K562 (cell line): ENCODE data around the gene CEP250. TPM values are rescaled to one million over a fixed set of nuclear protein-coding genes. Genes with fewer than 3 reads are reported as not detected.

Experiments used
- ATAC-seq: fragments of 200-7000 bp; cut with Tn5 transposase; 3 replicates; pipeline ENCODE4 v1.9.1; 2020; ENCODE audit warnings: moderate library complexity
- BruUV-seq: library from RNA; stranded (reverse); fragments of 400-500 nt; replicated peaks from 2 replicates; lab custom pipeline; 2021; lab: Mats Ljungman, UMichigan
- CTCF ChIA-PET: fragments of 300-600 bp; formaldehyde crosslinking; extraction: SDS; loops from one replicate; lab custom pipeline; 2021; ENCODE audit warnings: low intra/inter-chr PET ratio; lab: Yijun Ruan, JAX
- POLR2A ChIA-PET: fragments of 300-600, 350-650 bp; sonication (Branson Sonifier 250); formaldehyde crosslinking; extraction: SDS; loops from one replicate; lab custom pipeline; 2021; ENCODE audit warnings: antibody characterized with exemption, inconsistent platforms; lab: Yijun Ruan, JAX
- DNase-seq, 4 experiments: peaks; one replicate each; pipeline versions ENCODE4 v3.0.0 to v3.0.0-alpha.2; 2011 to 2018; ENCODE audit warnings: low spot score in 3 of 4, mixed read lengths in 3 of 4; ENCODE audit errors: extremely low read depth in 1 of 4
- FAIRE-seq: peaks from 2 replicates; lab custom pipeline; 2011; peaks lifted over from hg19 to GRCh38; lab: Jason Lieb, UNC
- H2AFZ ChIP-seq: 2 replicates; pipeline ENCODE4 v1.6.0; 2011; ENCODE audit warnings: low read depth, low read length, control low read depth, inconsistent platforms
- H3K27ac ChIP-seq: fragments of 200-600 bp; 3 replicates; pipeline ENCODE4 v1.8.0; 2011; ENCODE audit warnings: low read depth, mild to moderate bottlenecking, control low read depth, inconsistent platforms, low read length, moderate library complexity, mixed read lengths; ENCODE audit errors: extremely low read depth
- H3K27me3 ChIP-seq, 2 experiments: fragments of 300-600 bp in 1 of 2; 2 replicates in 1 of 2; 3 replicates in 1 of 2; pipeline versions ENCODE4 v1.6.0 to v1.8.0; 2011; ENCODE audit warnings: inconsistent platforms in 2 of 2, low read length in 2 of 2, mild to moderate bottlenecking in 1 of 2, mixed read lengths in 1 of 2, moderate library complexity in 1 of 2; ENCODE audit not compliant: control insufficient read depth in 2 of 2, insufficient read depth in 2 of 2
- H3K36me3 ChIP-seq: fragments of 300-600 bp; 3 replicates; pipeline ENCODE4 v1.8.0; 2011; ENCODE audit warnings: mild to moderate bottlenecking, low read length, inconsistent platforms; ENCODE audit not compliant: control insufficient read depth, insufficient read depth
- H3K4me1 ChIP-seq, 2 experiments: fragments of 200-600 bp in 1 of 2; replicated peaks in 1 of 2; 2 replicates in 1 of 2; 3 replicates in 1 of 2; pipeline versions ENCODE4 v1.5.1 to v1.8.0; 2011; ENCODE audit warnings: inconsistent platforms in 2 of 2, low read length in 2 of 2, mild to moderate bottlenecking in 1 of 2, mixed read lengths in 1 of 2, moderate library complexity in 1 of 2; ENCODE audit not compliant: control insufficient read depth in 2 of 2, insufficient read depth in 2 of 2
- H3K4me2 ChIP-seq: 2 replicates; pipeline ENCODE4 v1.6.1; 2011; ENCODE audit warnings: low read length, control low read depth, inconsistent platforms, mixed read lengths; ENCODE audit not compliant: insufficient read depth
- H3K4me3 ChIP-seq: fragments of 200-600 bp; sonication (generic), shearing (Covaris generic); 2 replicates; pipeline ENCODE4 v1.5.1; 2016; ENCODE audit warnings: control low read depth, inconsistent platforms
- H3K79me2 ChIP-seq: fragments of 200-600 bp; 3 replicates; pipeline ENCODE4 v1.8.0; 2011; ENCODE audit warnings: low read length, inconsistent platforms; ENCODE audit not compliant: control insufficient read depth, insufficient read depth
- H3K9ac ChIP-seq, 2 experiments: 2 replicates each; pipeline versions ENCODE4 v1.6.0 to v1.6.1; 2011; ENCODE audit warnings: low read depth in 2 of 2, low read length in 2 of 2, control low read depth in 1 of 2, inconsistent platforms in 1 of 2, mild to moderate bottlenecking in 1 of 2, mixed read lengths in 1 of 2; ENCODE audit not compliant: insufficient read depth in 1 of 2
- H3K9me1 ChIP-seq: one replicate; pipeline ENCODE4 v1.6.0; 2011; ENCODE audit warnings: inconsistent platforms, mild to moderate bottlenecking, low read length, moderate library complexity; ENCODE audit not compliant: control insufficient read depth, insufficient read depth
- H3K9me3 ChIP-seq: replicated peaks from 2 replicates; pipeline ENCODE4 v1.5.1; 2011; ENCODE audit warnings: low read depth, low read length, inconsistent platforms; ENCODE audit not compliant: control insufficient read depth, insufficient read depth
- H4K20me1 ChIP-seq: replicated peaks from 2 replicates; pipeline ENCODE4 v1.6.1; 2011; ENCODE audit warnings: low read length, inconsistent platforms, mixed read lengths; ENCODE audit not compliant: control insufficient read depth, insufficient read depth
- ARID1B ChIP-seq: fragments of 450-650 bp; IDR thresholded peaks from 2 replicates; pipeline ENCODE4 v1.6.1; 2016; ENCODE audit warnings: antibody characterized with exemption, mild to moderate bottlenecking, inconsistent platforms
- BHLHE40 ChIP-seq: IDR thresholded peaks from 2 replicates; pipeline ENCODE4 v1.6.1; 2011; ENCODE audit warnings: low read length, improper control_type of control experiment
- CBFA2T3 ChIP-seq: fragments of 450-650 bp; IDR thresholded peaks from 2 replicates; pipeline ENCODE4 v1.6.1; 2017
- CTBP1 ChIP-seq: fragments of 450-650 bp; IDR thresholded peaks from 2 replicates; pipeline ENCODE4 v1.6.1; 2016; ENCODE audit warnings: borderline replicate concordance
- CXXC5 ChIP-seq: fragments of 250-450 bp; sonication (Bioruptor Pico); IDR thresholded peaks from 2 replicates; pipeline ENCODE4 v1.8.0; 2022; ENCODE audit warnings: inconsistent platforms, mild to moderate bottlenecking, moderate library complexity
- DPF2 ChIP-seq: fragments of 450-650 bp; IDR thresholded peaks from 2 replicates; pipeline ENCODE4 v1.6.1; 2016
- EP300 ChIP-seq: IDR thresholded peaks from 2 replicates; pipeline ENCODE4 v1.6.1; 2012; ENCODE audit warnings: low read length, improper control_type of control experiment
- ESRRA ChIP-seq: fragments of 450-650 bp; IDR thresholded peaks from 2 replicates; pipeline ENCODE4 v1.6.1; 2014; ENCODE audit warnings: low read depth, mild to moderate bottlenecking, moderate library complexity, borderline replicate concordance
- FOXM1 ChIP-seq, 2 experiments: fragments of 450-650 bp in 1 of 2; sonication (generic) in 1 of 2; formaldehyde crosslinking in 1 of 2; IDR thresholded peaks; 2 replicates each; pipeline versions ENCODE4 v1.6.1 to v1.9.0; 2017 to 2022; ENCODE audit warnings: low read depth in 2 of 2, mild to moderate bottlenecking in 2 of 2, missing genetic modification reagents in 1 of 2, moderate library complexity in 1 of 2
- GABPB1 ChIP-seq: sonication (generic); formaldehyde crosslinking; IDR thresholded peaks from 2 replicates; pipeline ENCODE4 v1.8.0; 2022; ENCODE audit warnings: mild to moderate bottlenecking, missing genetic modification reagents
- HDAC2 ChIP-seq: fragments of 450-650 bp; IDR thresholded peaks from 2 replicates; pipeline ENCODE4 v1.6.1; 2016; ENCODE audit warnings: mild to moderate bottlenecking
- HIVEP1 ChIP-seq: fragments of 250-450 bp; sonication (Bioruptor Pico); IDR thresholded peaks from 2 replicates; pipeline ENCODE4 v1.4.0; 2020; ENCODE audit warnings: mild to moderate bottlenecking
- MAZ ChIP-seq, 2 experiments: fragments of 450-650 bp in 1 of 2; sonication (generic) in 1 of 2; formaldehyde crosslinking; IDR thresholded peaks in 1 of 2; conservative IDR thresholded peaks in 1 of 2; 2 replicates each; pipeline versions ENCODE4 v1.4.0 to v1.5.0; 2020; ENCODE audit warnings: mild to moderate bottlenecking in 1 of 2, missing genetic modification reagents in 1 of 2
- MYC ChIP-seq, 2 experiments: fragments of 250-450 bp in 1 of 2; sonication (Bioruptor Pico) in 1 of 2; IDR thresholded peaks; 2 replicates each; pipeline versions ENCODE4 v1.5.1 to v1.6.1; 2012 to 2021; ENCODE audit warnings: low read depth in 2 of 2, borderline replicate concordance in 1 of 2, improper control_type of control experiment in 1 of 2, low read length in 1 of 2, mild to moderate bottlenecking in 1 of 2, moderate library complexity in 1 of 2
- NCOA2 ChIP-seq, 2 experiments: fragments of 450-650 bp; IDR thresholded peaks; 2 replicates each; pipeline ENCODE4 v1.6.1; 2018; ENCODE audit warnings: mild to moderate bottlenecking in 2 of 2, moderate library complexity in 1 of 2; ENCODE audit not compliant: partially characterized antibody in 2 of 2
- NFE2 ChIP-seq: IDR thresholded peaks from 2 replicates; pipeline ENCODE4 v1.6.1; 2014; ENCODE audit warnings: antibody characterized with exemption, low read depth
- RCOR1 ChIP-seq, 2 experiments: IDR thresholded peaks; 2 replicates each; pipeline ENCODE4 v1.6.1; 2012; ENCODE audit warnings: low read depth in 2 of 2, low read length in 2 of 2, borderline replicate concordance in 1 of 2, improper control_type of control experiment in 1 of 2
- SETDB1 ChIP-seq: IDR thresholded peaks from one replicate; pipeline ENCODE4 v1.6.1; 2012; ENCODE audit warnings: low read length, control low read depth, inconsistent platforms
- SMAD3 ChIP-seq: fragments of 450-650 bp; formaldehyde crosslinking; conservative IDR thresholded peaks from 2 replicates; pipeline ENCODE4 v1.4.0; 2020; ENCODE audit warnings: mild to moderate bottlenecking
- SP1 ChIP-seq: sonication (generic); formaldehyde crosslinking; IDR thresholded peaks from 2 replicates; pipeline ENCODE4 v1.8.1; 2022; ENCODE audit warnings: mild to moderate bottlenecking, missing genetic modification reagents
- TCF3 ChIP-seq: sonication (generic); formaldehyde crosslinking; IDR thresholded peaks from 2 replicates; pipeline ENCODE4 v1.4.0; 2020; ENCODE audit warnings: mild to moderate bottlenecking, missing genetic modification reagents
- TCFL5 ChIP-seq: fragments of 250-450 bp; sonication (Bioruptor Pico); conservative IDR thresholded peaks from 2 replicates; pipeline ENCODE4 v1.6.1; 2021; ENCODE audit warnings: mild to moderate bottlenecking, moderate library complexity, matching md5 sums
- TRIM24 ChIP-seq, 2 experiments: fragments of 450-650 bp; IDR thresholded peaks; 2 replicates each; pipeline ENCODE4 v1.6.1; 2016
- ZBTB7A ChIP-seq: IDR thresholded peaks from 2 replicates; pipeline ENCODE4 v1.6.1; 2011; ENCODE audit warnings: low read depth, mild to moderate bottlenecking, low read length, moderate library complexity, borderline replicate concordance; ENCODE audit not compliant: control insufficient read depth
- ZEB2 ChIP-seq: fragments of 450-650 bp; IDR thresholded peaks from 2 replicates; pipeline ENCODE4 v1.6.1; 2016
- ZFX ChIP-seq: sonication (generic); formaldehyde crosslinking; IDR thresholded peaks from 2 replicates; pipeline ENCODE4 v1.8.0; 2022; ENCODE audit warnings: mild to moderate bottlenecking, missing genetic modification reagents, moderate library complexity
- ZNF583 ChIP-seq: fragments of 250-450 bp; sonication (Bioruptor Pico); IDR thresholded peaks from 2 replicates; pipeline ENCODE4 v1.4.0; 2020
- WGBS: fragments of 100-300 bp; shearing (Covaris generic); methylation state at CpG from one replicate; pipeline ENCODE4 v1.1.6; 2016; ENCODE audit warnings: low coverage, mixed read lengths; ENCODE audit not compliant: insufficient coverage; ENCODE audit errors: missing lambda C conversion rate; 5-methylcytosine and 5-hydroxymethylcytosine counted together
- in situ Hi-C: fragments of 300-500 bp; cut with MboI; formaldehyde crosslinking; loops from 4 replicates; pipeline ENCODE4 v1.15.0; 2018; ENCODE audit warnings: inconsistent platforms, mixed read lengths
- intact Hi-C: fragments of 100-400 bp; cut with micrococcal nuclease; formaldehyde crosslinking; loops from 2 replicates; pipeline ENCODE4 v1.14.2; 2022
- polyA plus RNA-seq, 8 experiments: library from polyadenylated mRNA; depleted of rRNA in 4 of 8; stranded (reverse) in 5 of 8; unstranded in 3 of 8; fragments of >200 nt; fragmentation: Nextera tagmentation in 2 of 8; fragmentation: Illumina TruSeq in 1 of 8; extraction: Ambion mirVana in 2 of 8; extraction: Trizol in 1 of 8; gene quantifications; 2 replicates each; pipeline versions ENCODE4 v1.2.1 to v1.2.3, GENCODE V29; 2011 to 2014; ENCODE audit warnings: inconsistent platforms in 1 of 8, missing spikeins in 1 of 8
- total RNA-seq, 7 experiments: library from RNA; depleted of rRNA in 6 of 7; stranded (reverse); fragments of >200 nt in 6 of 7; fragmentation: Illumina TruSeq in 2 of 7; extraction: Trizol in 2 of 7; gene quantifications; 2 replicates each; pipeline versions ENCODE4 v1.2.1 to v1.2.3, GENCODE V29; 2011 to 2021; ENCODE audit warnings: low replicate concordance in 1 of 7

The CEP250 gene
- total and polyA plus RNA-seq, 9 of the 15 experiments (the other 6 are each of a cell fraction or from before 2014, with no cell fraction given), result 2.5 to 41.9 (median 20.5) TPM

DNA sequence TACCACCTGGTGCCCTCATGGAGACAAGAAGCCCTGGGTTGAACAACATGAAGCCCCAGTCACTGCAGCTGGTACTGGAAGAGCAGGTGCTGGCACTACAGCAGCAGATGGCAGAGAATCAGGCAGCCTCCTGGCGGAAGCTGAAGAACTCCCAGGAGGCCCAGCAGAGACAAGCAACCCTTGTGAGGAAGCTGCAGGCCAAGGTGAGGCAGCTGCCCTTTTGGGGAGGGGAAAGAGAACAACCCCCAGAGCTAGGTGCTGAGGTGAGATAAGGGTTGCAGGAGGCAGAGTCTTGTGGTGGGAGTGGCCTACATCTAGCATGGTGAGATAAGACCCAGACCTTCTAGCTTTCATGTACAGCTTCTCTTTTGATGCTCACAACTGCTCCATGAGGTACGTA lies 7.0 kb downstream of the CEP250 start:
- 6% methylated on average over 2 of the region's 2 CpGs for WGBS
- peaks cover 20 to 24% of the 10 kb centered on the region in 2 experiments for H3K4me1 ChIP-seq
- in situ Hi-C loops, result no loop called here
- DNase-seq, result peak; percentile 85 to 94 (median 90)
- POLR2A ChIA-PET, result interaction anchor here (0.5 to 1.5 kb wide), 6 partner anchors 8 to 280 kb away, joined by 3 to 7 read pairs (median 3); partner anchors contain the start of genes RBM39 and SPAG4
- intact Hi-C loops, result loop anchor here (10.0 kb wide), 2 partner anchors 152 to 422 kb away; partner anchors contain the start of gene SPAG4
- peak overlapping the region; percentile 52 for H3K27ac ChIP-seq
- H4K20me1 ChIP-seq, result no peaks in the 10 kb centered on the region; the same call in 1 of the 2 replicates
- no peak overlapping the region for H2AFZ ChIP-seq
- peak; percentile 92 for FAIRE-seq
- H3K4me3 ChIP-seq, result no peak overlapping the region
- peaks cover 12% of the 10 kb centered on the region; the same call in 2 of the 3 replicates for H3K79me2 ChIP-seq
- H3K9me1 ChIP-seq, result no peaks in the 10 kb centered on the region
- H3K36me3 ChIP-seq, result peaks cover 67% of the 10 kb centered on the region
- peak; percentile 92 for ATAC-seq
- no peaks in the 10 kb centered on the region for H3K9me3 ChIP-seq
- H3K4me2 ChIP-seq, result peak overlapping the region; percentile 45
- CTCF ChIA-PET, result interaction anchor here (0.6 kb wide), 1 partner anchor 14 kb away, joined by 4 read pairs; no protein-coding TSS in a partner anchor
- BruUV-seq, result no TSS peak
- no peaks in the 10 kb centered on the region for H3K27me3 ChIP-seq
- H3K9ac ChIP-seq, result peak overlapping the region; percentile 24 to 78; a peak in 3 of 4 replicates
- TF ChIP-seq SP1 (CRISPR knock-in tag), result peak; percentile 62; the same call in 1 of the 2 replicates
- TF ChIP-seq ZFX (CRISPR knock-in tag), result 0 out of 2 replicates have a peak, but pooled peaks have one; percentile 22
- peak; percentile 51; the same call in 1 of the 2 replicates for TF ChIP-seq MYC (IDR thresholded peaks at IDR 0.05; ENCODE audit: low read depth, low read length)
- TF ChIP-seq MYC (CRISPR knock-in tag; IDR thresholded peaks at IDR 0.05; ENCODE audit: borderline replicate concordance, low read depth), result no peak
- TF ChIP-seq SETDB1, result no peak
- TF ChIP-seq EP300, result peak; percentile 76
- peak; percentile 94 for TF ChIP-seq ZBTB7A
- 0 out of 4 replicates have a peak, but pooled peaks of 1 of the 2 experiments have one; percentile 10 for TF ChIP-seq MAZ (CRISPR knock-in tag; conservative IDR thresholded peaks at IDR 0.05 in 1 of 2, IDR thresholded peaks at IDR 0.05 in 1 of 2)
- TF ChIP-seq NFE2, result no peak
- TF ChIP-seq HDAC2, result peak; percentile 24; the same call in 1 of the 2 replicates
- peak; percentile 96 for TF ChIP-seq ZEB2
- TF ChIP-seq DPF2, result peak; percentile 88
- no peak for TF ChIP-seq SMAD3 (CRISPR knock-in tag)
- TF ChIP-seq GABPB1 (CRISPR knock-in tag), result no peak
- peak; percentile 94 for TF ChIP-seq CBFA2T3
- TF ChIP-seq FOXM1 (IDR thresholded peaks at IDR 0.05; ENCODE audit: low read depth), result peak; percentile 38; the same call in 1 of the 2 replicates
- no peak for TF ChIP-seq FOXM1 (CRISPR knock-in tag; IDR thresholded peaks at IDR 0.05; ENCODE audit: low read depth)
- no peak for TF ChIP-seq TCFL5 (CRISPR knock-in tag)
- TF ChIP-seq NCOA2 (IDR thresholded peaks at IDR 0.05; ENCODE audit: partially characterized antibody in 2 of 2), result no peak
- peak; percentile 95 for TF ChIP-seq CTBP1
- peak; percentile 76; the same call in 1 of the 2 replicates for TF ChIP-seq ESRRA
- 0 out of 2 replicates have a peak, but pooled peaks have one; percentile 23 for TF ChIP-seq CXXC5
- TF ChIP-seq HIVEP1 (CRISPR knock-in tag), result no peak
- peak; percentile 24; the same call in 1 of the 2 replicates for TF ChIP-seq BHLHE40
- TF ChIP-seq TRIM24 (IDR thresholded peaks at IDR 0.05), result peak in 1 of 2 experiments; percentile 48; a peak in 1 of 4 replicates
- TF ChIP-seq ZNF583, result no peak
- peak; percentile 90 for TF ChIP-seq ARID1B
- peak; percentile 93 for TF ChIP-seq TCF3 (CRISPR knock-in tag)
- peak in 1 of 2 experiments; percentile 89; a peak in 2 of 4 replicates for TF ChIP-seq RCOR1 (IDR thresholded peaks at IDR 0.05; ENCODE audit: borderline replicate concordance in 1 of 2, low read depth in 2 of 2, low read length in 2 of 2)
